Activated CD4-positive, alpha-beta T cell treated with anti-CD3 and anti-CD28 coated beads, Interleukin-2, amount 10 ng/mL, durations not matched to agents 7 days and 5 days (primary cell): ENCODE measurements around the gene DDRGK1. TPM values are rescaled to one million over a fixed set of nuclear protein-coding genes. Genes with fewer than 3 reads are reported as not detected.

ENCODE experiments used
- CTCF ChIA-PET: fragments of 350-600 bp; sonication (Branson Sonifier 250); formaldehyde crosslinking; loops from one replicate; lab custom pipeline; 2021; ENCODE audit warnings: antibody characterized with exemption; lab: Charles Lee
- POLR2A ChIA-PET: fragments of 350-600 bp; sonication (Branson Sonifier 250); formaldehyde crosslinking; loops from one replicate; lab custom pipeline; 2021; ENCODE audit warnings: antibody characterized with exemption; lab: Charles Lee
- DNase-seq: peaks from one replicate; pipeline ENCODE4 v3.0.0-alpha.2; 2020
- H3K27ac Mint-ChIP-seq: one replicate; pipeline ENCODE4 v1.8.0; 2021; ENCODE audit warnings: mild to moderate bottlenecking, moderate library complexity, mixed read lengths
- H3K27me3 Mint-ChIP-seq: one replicate; pipeline ENCODE4 v1.8.0; 2021; ENCODE audit warnings: mixed read lengths
- H3K36me3 Mint-ChIP-seq: one replicate; pipeline ENCODE4 v1.8.0; 2021; ENCODE audit warnings: low read depth, mixed read lengths
- H3K4me1 Mint-ChIP-seq: one replicate; pipeline ENCODE4 v1.8.0; 2021; ENCODE audit warnings: mixed read lengths
- H3K4me3 Mint-ChIP-seq: one replicate; pipeline ENCODE4 v1.8.0; 2021; ENCODE audit warnings: mild to moderate bottlenecking, moderate library complexity, mixed read lengths
- H3K9me3 Mint-ChIP-seq: one replicate; pipeline ENCODE4 v1.8.0; 2021; ENCODE audit warnings: mixed read lengths
- total RNA-seq, 2 experiments: library from RNA; stranded (reverse); gene quantifications; one replicate each; pipeline ENCODE4 v1.2.3, GENCODE V29; 2021

The DDRGK1 gene
- total RNA-seq = 10 to 100 TPM; 46.5 to 58.9 TPM

GRCh38 chr20:3204124-3204794 is at the start of gene DDRGK1:
TSS of gene DDRGK1 (minus strand) at chr20:3204682. CDS start at chr20:3204627, 55 bp downstream.
- CTCF ChIA-PET = interaction anchor here (0.8 to 0.9 kb wide), 2 partner anchors 21 to 35 kb away, joined by 3 read pairs; partner anchors contain the start of gene SLC4A11
- Mint-ChIP-seq H3K27me3 (no peaks in the 10 kb centered on the region), H3K4me1 (peaks cover 27% of the 10 kb centered on the region), H3K9me3 (no peaks in the 10 kb centered on the region), H3K27ac (peak within 1 kb of the TSS; percentile 97), H3K36me3 (peaks cover 25% of the 10 kb centered on the region), H3K4me3 (peak within 1 kb of the TSS; percentile 92)
- peak; percentile 89 for DNase-seq
- POLR2A ChIA-PET = interaction anchor here (0.5 kb wide), 2 partner anchors 8 to 128 kb away, joined by 3 read pairs; no protein-coding TSS in a partner anchor

GRCh38 chr20:3251806-3252205 is 47.3 kb upstream of the DDRGK1 start:
- peaks cover 20% of the 10 kb centered on the region for H3K27me3 Mint-ChIP-seq
- CTCF ChIA-PET = interaction anchor here (1.0 kb wide), 1 partner anchor 12 kb away, joined by 3 read pairs; no protein-coding TSS in a partner anchor
- peaks cover 3% of the 10 kb centered on the region for H3K4me1 Mint-ChIP-seq
- POLR2A ChIA-PET = no interaction called here
- no peaks in the 10 kb centered on the region for H3K9me3 Mint-ChIP-seq
- no peaks in the 10 kb centered on the region for H3K36me3 Mint-ChIP-seq
- H3K27ac Mint-ChIP-seq = no peak overlapping the region
- no peak overlapping the region for H3K4me3 Mint-ChIP-seq
- DNase-seq = no peak

- Mint-ChIP-seq H3K27me3 (peaks cover 27% of the 10 kb centered on the region), H3K9me3 (no peaks in the 10 kb centered on the region), H3K27ac (no peak overlapping the region), H3K4me1 (peaks cover 3% of the 10 kb centered on the region), H3K4me3 (no peak overlapping the region), H3K36me3 (no peaks in the 10 kb centered on the region)
- no peak for DNase-seq
- POLR2A ChIA-PET = no interaction called here
- CTCF ChIA-PET = interaction anchor here (0.6 to 1.1 kb wide), 2 partner anchors 10 to 559 kb away, joined by 4 read pairs; partner anchors contain the start of gene SLC4A11
Measured at GRCh38 chr20:3250091-3250504, 45.6 kb upstream of the DDRGK1 start.

GRCh38 chr20:3248993-3249347 is 44.5 kb upstream of the DDRGK1 start:
- H3K4me3 Mint-ChIP-seq = no peak overlapping the region
- ChIA-PET POLR2A (no interaction called here), CTCF (interaction anchor here (0.6 to 1.1 kb wide), 2 partner anchors 9 to 20 kb away, joined by 3 to 4 read pairs; partner anchors contain the start of gene SLC4A11)
- H3K27ac Mint-ChIP-seq = no peak overlapping the region
- H3K9me3 Mint-ChIP-seq = no peaks in the 10 kb centered on the region
- no peaks in the 10 kb centered on the region for H3K36me3 Mint-ChIP-seq
- DNase-seq = no peak
- peaks cover 34% of the 10 kb centered on the region for H3K27me3 Mint-ChIP-seq
- H3K4me1 Mint-ChIP-seq = peaks cover 3% of the 10 kb centered on the region

- no peaks in the 10 kb centered on the region for H3K36me3 Mint-ChIP-seq
- ChIA-PET CTCF (interaction anchor here (0.5 to 1.1 kb wide), 4 partner anchors 9 to 651 kb away, joined by 3 to 4 read pairs (median 4); partner anchors contain the start of gene SLC4A11), POLR2A (no interaction called here)
- DNase-seq = no peak
- no peaks in the 10 kb centered on the region for H3K9me3 Mint-ChIP-seq
- H3K4me3 Mint-ChIP-seq = peak overlapping the region; percentile 7
- H3K27ac Mint-ChIP-seq = no peak overlapping the region
- peaks cover 38% of the 10 kb centered on the region for H3K27me3 Mint-ChIP-seq
- peaks cover 3% of the 10 kb centered on the region for H3K4me1 Mint-ChIP-seq
Measured at GRCh38 chr20:3248167-3248992, 43.9 kb upstream of the DDRGK1 start.

GRCh38 chr20:3247638-3248037 is 43.2 kb upstream of the DDRGK1 start:
- H3K4me3 Mint-ChIP-seq = no peak overlapping the region
- no peak for DNase-seq
- H3K36me3 Mint-ChIP-seq = no peaks in the 10 kb centered on the region
- ChIA-PET CTCF (interaction anchor here (0.6 to 0.7 kb wide), 2 partner anchors 52 to 530 kb away, joined by 3 to 4 read pairs; no protein-coding TSS in a partner anchor), POLR2A (no interaction called here)
- peaks cover 3% of the 10 kb centered on the region for H3K4me1 Mint-ChIP-seq
- no peak overlapping the region for H3K27ac Mint-ChIP-seq
- H3K27me3 Mint-ChIP-seq = peaks cover 38% of the 10 kb centered on the region
- no peaks in the 10 kb centered on the region for H3K9me3 Mint-ChIP-seq

GRCh38 chr20:3246682-3247081 is 42.2 kb upstream of the DDRGK1 start:
- ChIA-PET CTCF (no interaction called here), POLR2A (no interaction called here)
- H3K36me3 Mint-ChIP-seq = no peaks in the 10 kb centered on the region
- H3K4me3 Mint-ChIP-seq = no peak overlapping the region
- H3K27me3 Mint-ChIP-seq = peaks cover 44% of the 10 kb centered on the region
- H3K9me3 Mint-ChIP-seq = no peaks in the 10 kb centered on the region
- DNase-seq = no peak
- H3K27ac Mint-ChIP-seq = no peak overlapping the region
- peaks cover 3% of the 10 kb centered on the region for H3K4me1 Mint-ChIP-seq

- POLR2A ChIA-PET = no interaction called here
- no peak overlapping the region for H3K4me3 Mint-ChIP-seq
Measured at GRCh38 chr20:3245711-3246110, 41.2 kb upstream of the DDRGK1 start.

GRCh38 chr20:3245156-3245555 is 40.7 kb upstream of the DDRGK1 start:
- H3K27me3 Mint-ChIP-seq = peaks cover 55% of the 10 kb centered on the region
- no peaks in the 10 kb centered on the region for H3K9me3 Mint-ChIP-seq
- ChIA-PET CTCF (no interaction called here), POLR2A (no interaction called here)
- H3K4me1 Mint-ChIP-seq = peaks cover 3% of the 10 kb centered on the region
- no peak for DNase-seq
- no peaks in the 10 kb centered on the region for H3K36me3 Mint-ChIP-seq
- no peak overlapping the region for H3K27ac Mint-ChIP-seq
- no peak overlapping the region for H3K4me3 Mint-ChIP-seq

More at GRCh38 chr20:3245711-3246110, 41.2 kb upstream of the DDRGK1 start:
- H3K9me3 Mint-ChIP-seq = no peaks in the 10 kb centered on the region
- peaks cover 3% of the 10 kb centered on the region for H3K4me1 Mint-ChIP-seq
- CTCF ChIA-PET = no interaction called here
- H3K27ac Mint-ChIP-seq = no peak overlapping the region
- DNase-seq = no peak
- H3K36me3 Mint-ChIP-seq = no peaks in the 10 kb centered on the region
- peaks cover 52% of the 10 kb centered on the region for H3K27me3 Mint-ChIP-seq

GRCh38 chr20:3244613-3245012 is 40.1 kb upstream of the DDRGK1 start:
- Mint-ChIP-seq H3K27me3 (peaks cover 57% of the 10 kb centered on the region), H3K4me1 (peaks cover 5% of the 10 kb centered on the region), H3K4me3 (no peak overlapping the region), H3K27ac (no peak overlapping the region), H3K9me3 (no peaks in the 10 kb centered on the region), H3K36me3 (no peaks in the 10 kb centered on the region)
- DNase-seq = no peak
- POLR2A ChIA-PET = no interaction called here
- CTCF ChIA-PET = no interaction called here

- Mint-ChIP-seq H3K36me3 (no peaks in the 10 kb centered on the region), H3K4me3 (no peak overlapping the region), H3K9me3 (no peaks in the 10 kb centered on the region), H3K27ac (no peak overlapping the region), H3K4me1 (peaks cover 7% of the 10 kb centered on the region), H3K27me3 (peaks cover 59% of the 10 kb centered on the region)
- ChIA-PET CTCF (interaction anchor here (1.1 kb wide), 1 partner anchor 9 kb away, joined by 4 read pairs; no protein-coding TSS in a partner anchor), POLR2A (no interaction called here)
- no peak for DNase-seq
Measured at GRCh38 chr20:3243718-3244358, 39.4 kb upstream of the DDRGK1 start.

GRCh38 chr20:3242172-3242692 is 37.8 kb upstream of the DDRGK1 start:
- peaks cover 10% of the 10 kb centered on the region for H3K4me1 Mint-ChIP-seq
- H3K9me3 Mint-ChIP-seq = no peaks in the 10 kb centered on the region
- CTCF ChIA-PET = interaction anchor here (0.7 kb wide), 2 partner anchors 156 to 497 kb away, joined by 3 to 4 read pairs; no protein-coding TSS in a partner anchor
- DNase-seq = no peak
- POLR2A ChIA-PET = interaction anchor here (0.6 kb wide), 1 partner anchor 19 kb away, joined by 4 read pairs; no protein-coding TSS in a partner anchor
- no peak overlapping the region for H3K4me3 Mint-ChIP-seq
- peaks cover 56% of the 10 kb centered on the region for H3K27me3 Mint-ChIP-seq
- H3K27ac Mint-ChIP-seq = no peak overlapping the region
- no peaks in the 10 kb centered on the region for H3K36me3 Mint-ChIP-seq
